ENCODE data around the gene B3GLCT.

DNA sequence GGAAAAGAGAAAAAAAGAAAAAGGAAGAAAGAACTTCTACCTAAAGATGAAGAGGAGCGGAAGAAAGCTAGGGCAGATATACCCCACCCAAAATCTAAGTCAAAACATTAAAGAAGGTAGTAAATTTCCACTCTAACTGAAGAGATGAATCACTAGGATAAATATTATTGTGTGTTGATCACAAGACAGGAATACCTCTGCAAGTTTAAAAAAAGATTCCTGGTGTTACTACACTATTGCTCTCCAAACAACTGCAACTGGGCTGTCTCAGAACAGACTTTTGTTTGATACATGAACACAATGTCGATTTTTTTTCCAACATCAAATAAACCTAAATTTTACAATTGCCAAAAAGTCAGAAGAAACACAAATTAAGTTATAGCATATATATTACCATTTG is 44.8 kb upstream of the B3GLCT start:
- TF ChIP-seq USF1 (IDR thresholded peaks at IDR 0.05; ENCODE audit: borderline replicate concordance, extremely low read length, insufficient read depth, low read depth, low read length) = no peak
- TF ChIP-seq, protein P1, sequence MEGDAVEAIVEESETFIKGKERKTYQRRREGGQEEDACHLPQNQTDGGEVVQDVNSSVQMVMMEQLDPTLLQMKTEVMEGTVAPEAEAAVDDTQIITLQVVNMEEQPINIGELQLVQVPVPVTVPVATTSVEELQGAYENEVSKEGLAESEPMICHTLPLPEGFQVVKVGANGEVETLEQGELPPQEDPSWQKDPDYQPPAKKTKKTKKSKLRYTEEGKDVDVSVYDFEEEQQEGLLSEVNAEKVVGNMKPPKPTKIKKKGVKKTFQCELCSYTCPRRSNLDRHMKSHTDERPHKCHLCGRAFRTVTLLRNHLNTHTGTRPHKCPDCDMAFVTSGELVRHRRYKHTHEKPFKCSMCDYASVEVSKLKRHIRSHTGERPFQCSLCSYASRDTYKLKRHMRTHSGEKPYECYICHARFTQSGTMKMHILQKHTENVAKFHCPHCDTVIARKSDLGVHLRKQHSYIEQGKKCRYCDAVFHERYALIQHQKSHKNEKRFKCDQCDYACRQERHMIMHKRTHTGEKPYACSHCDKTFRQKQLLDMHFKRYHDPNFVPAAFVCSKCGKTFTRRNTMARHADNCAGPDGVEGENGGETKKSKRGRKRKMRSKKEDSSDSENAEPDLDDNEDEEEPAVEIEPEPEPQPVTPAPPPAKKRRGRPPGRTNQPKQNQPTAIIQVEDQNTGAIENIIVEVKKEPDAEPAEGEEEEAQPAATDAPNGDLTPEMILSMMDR (IDR thresholded peaks at IDR 0.05 in 2 of 3, conservative IDR thresholded peaks at IDR 0.05 in 1 of 3; ENCODE audit: control insufficient read depth in 2 of 3, extremely low read depth in 1 of 3, insufficient read depth in 1 of 3, low read depth in 3 of 3, low read length in 3 of 3) = no peak
- no peak for TF ChIP-seq EP300 (IDR thresholded peaks at IDR 0.05; ENCODE audit: borderline replicate concordance in 1 of 2, control insufficient read depth in 1 of 2, low read depth in 2 of 2, low read length in 2 of 2)
